Panc1 (cell line): ENCODE results near the gene GPS1. TPM values are rescaled to one million over a fixed set of nuclear protein-coding genes. Genes with fewer than 3 reads are reported as not detected.

Experiments used
- ATAC-seq: fragments of 200-7000 bp; cut with Tn5 transposase; 2 replicates; pipeline ENCODE4 v1.9.1; 2020; ENCODE audit warnings: mild to moderate bottlenecking, moderate library complexity
- BruUV-seq: library from RNA; stranded (reverse); fragments of 400-500 nt; replicated peaks from 2 replicates; lab custom pipeline; 2021; lab: Mats Ljungman, UMichigan
- CTCF ChIA-PET: fragments of 300-600 bp; sonication (Branson Sonifier 250); formaldehyde crosslinking; loops from one replicate; lab custom pipeline; 2022; ENCODE audit warnings: antibody characterized with exemption; lab: Charles Lee
- POLR2A ChIA-PET: fragments of 300-600 bp; sonication (Branson Sonifier 250); formaldehyde crosslinking; loops from one replicate; lab custom pipeline; 2022; ENCODE audit warnings: antibody characterized with exemption; lab: Charles Lee
- DNase-seq: peaks from one replicate; pipeline ENCODE4 v3.0.0-alpha.2; 2010; ENCODE audit warnings: low read depth, low spot score
- H3K27ac ChIP-seq: 2 replicates; pipeline ENCODE4 v1.5.1; 2011; ENCODE audit warnings: mild to moderate bottlenecking, low read length, inconsistent platforms
- H3K27me3 ChIP-seq: fragments of 200-500 bp; sonication (Bioruptor generic); 2 replicates; pipeline ENCODE4 v1.6.0; 2014; ENCODE audit warnings: low read length, inconsistent platforms; ENCODE audit not compliant: control insufficient read depth, insufficient read depth
- H3K36me3 ChIP-seq: fragments of 200-500 bp; sonication (Bioruptor generic); 2 replicates; pipeline ENCODE4 v1.5.1; 2014; ENCODE audit warnings: inconsistent platforms, mild to moderate bottlenecking, low read length, moderate library complexity; ENCODE audit not compliant: control insufficient read depth, insufficient read depth
- H3K4me1 ChIP-seq: 2 replicates; pipeline ENCODE4 v1.5.1; 2011; ENCODE audit warnings: inconsistent platforms, mild to moderate bottlenecking, low read length, moderate library complexity; ENCODE audit not compliant: control insufficient read depth, insufficient read depth
- H3K4me3 ChIP-seq, 2 experiments: 2 replicates each; pipeline ENCODE4 v1.5.1; 2011 to 2012; ENCODE audit warnings: low read depth in 2 of 2, low read length in 2 of 2, mild to moderate bottlenecking in 2 of 2, inconsistent platforms in 1 of 2, moderate library complexity in 1 of 2
- H3K9me3 ChIP-seq: fragments of 200-500 bp; sonication (Bioruptor generic); 2 replicates; pipeline ENCODE4 v1.5.1; 2014; ENCODE audit warnings: low read depth, mild to moderate bottlenecking, inconsistent platforms, low read length, moderate library complexity; ENCODE audit not compliant: control insufficient read depth, insufficient read depth
- POLR2AphosphoS5 ChIP-seq: IDR thresholded peaks from 2 replicates; pipeline ENCODE4 v1.6.1; 2012; ENCODE audit warnings: mild to moderate bottlenecking, low read depth, low read length, moderate library complexity
- REST ChIP-seq, 2 experiments: IDR thresholded peaks; 2 replicates each; pipeline ENCODE4 v1.6.1; 2011 to 2012; ENCODE audit warnings: low read depth in 2 of 2, control low read depth in 1 of 2, low read length in 1 of 2, mild to moderate bottlenecking in 1 of 2, moderate library complexity in 1 of 2; ENCODE audit not compliant: insufficient read depth in 1 of 2
- SIN3A ChIP-seq: IDR thresholded peaks from 2 replicates; pipeline ENCODE4 v1.6.1; 2012; ENCODE audit warnings: low read depth, mild to moderate bottlenecking, low read length, moderate library complexity, borderline replicate concordance; ENCODE audit not compliant: insufficient read depth
- TCF7L2 ChIP-seq: IDR thresholded peaks from 2 replicates; pipeline ENCODE4 v1.6.1; 2011; ENCODE audit warnings: mild to moderate bottlenecking, low read depth, low read length, inconsistent platforms
- in situ Hi-C: cut with HindIII; loops from 2 replicates; pipeline ENCODE4 v1.10.0; 2016; ENCODE audit warnings: low sequenced_read_pairs, low pct_unique_long_range_greater_than_20kb
- intact Hi-C: fragments of 100-400 bp; cut with micrococcal nuclease; formaldehyde crosslinking; loops from one replicate; pipeline ENCODE4 v1.10.0; 2022; ENCODE audit not compliant: unreplicated experiment
- total RNA-seq: library from RNA; stranded (reverse); gene quantifications from one replicate; pipeline ENCODE4 v1.2.1, GENCODE V29; 2021; ENCODE audit not compliant: unreplicated experiment
- TF ChIP-seq, protein P1 (sequence below): fragments of 450-650 bp; IDR thresholded peaks from 2 replicates; pipeline ENCODE4 v1.5.1; 2017; ENCODE audit warnings: mild to moderate bottlenecking

Gene GPS1
- total RNA-seq, 1 experiment from 2014 or later, result 175 TPM

- H3K4me3 ChIP-seq, result no peak overlapping the region
- H3K9me3 ChIP-seq, result no peaks in the 10 kb centered on the region
- intact Hi-C loops, result no loop called here
- DNase-seq (no peak), ATAC-seq (no peak)
- in situ Hi-C loops, result no loop called here
- BruUV-seq, result no TSS peak
- CTCF ChIA-PET, result no interaction called here
- H3K27ac ChIP-seq, result no peak overlapping the region
- POLR2A ChIA-PET, result no interaction called here
- peaks cover 6% of the 10 kb centered on the region; the same call in 1 of the 2 replicates for H3K36me3 ChIP-seq
- H3K27me3 ChIP-seq, result no peaks in the 10 kb centered on the region
- peaks cover 15% of the 10 kb centered on the region; the same call in 1 of the 2 replicates for H3K4me1 ChIP-seq
- no peak for TF ChIP-seq POLR2AphosphoS5
- TF ChIP-seq, protein P1, sequence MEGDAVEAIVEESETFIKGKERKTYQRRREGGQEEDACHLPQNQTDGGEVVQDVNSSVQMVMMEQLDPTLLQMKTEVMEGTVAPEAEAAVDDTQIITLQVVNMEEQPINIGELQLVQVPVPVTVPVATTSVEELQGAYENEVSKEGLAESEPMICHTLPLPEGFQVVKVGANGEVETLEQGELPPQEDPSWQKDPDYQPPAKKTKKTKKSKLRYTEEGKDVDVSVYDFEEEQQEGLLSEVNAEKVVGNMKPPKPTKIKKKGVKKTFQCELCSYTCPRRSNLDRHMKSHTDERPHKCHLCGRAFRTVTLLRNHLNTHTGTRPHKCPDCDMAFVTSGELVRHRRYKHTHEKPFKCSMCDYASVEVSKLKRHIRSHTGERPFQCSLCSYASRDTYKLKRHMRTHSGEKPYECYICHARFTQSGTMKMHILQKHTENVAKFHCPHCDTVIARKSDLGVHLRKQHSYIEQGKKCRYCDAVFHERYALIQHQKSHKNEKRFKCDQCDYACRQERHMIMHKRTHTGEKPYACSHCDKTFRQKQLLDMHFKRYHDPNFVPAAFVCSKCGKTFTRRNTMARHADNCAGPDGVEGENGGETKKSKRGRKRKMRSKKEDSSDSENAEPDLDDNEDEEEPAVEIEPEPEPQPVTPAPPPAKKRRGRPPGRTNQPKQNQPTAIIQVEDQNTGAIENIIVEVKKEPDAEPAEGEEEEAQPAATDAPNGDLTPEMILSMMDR, result no peak
- TF ChIP-seq SIN3A, result no peak
- TF ChIP-seq REST (IDR thresholded peaks at IDR 0.05; ENCODE audit: insufficient read depth in 1 of 2, low read depth in 2 of 2, low read length in 1 of 2), result no peak
- TF ChIP-seq TCF7L2, result no peak
Measured at GRCh38 chr17:82048571-82048971, 3.1 kb upstream of the GPS1 start.

GRCh38 chr17:82049106-82049505 is 2.6 kb upstream of the GPS1 start:
- ChIA-PET POLR2A (no interaction called here), CTCF (no interaction called here)

More at GRCh38 chr17:82049106-82049505, 2.6 kb upstream of the GPS1 start:
- intact Hi-C loops, result no loop called here
- no peak overlapping the region for H3K27ac ChIP-seq
- no peak overlapping the region for H3K4me3 ChIP-seq
- ATAC-seq (no peak), DNase-seq (no peak)
- no peaks in the 10 kb centered on the region for H3K9me3 ChIP-seq
- no peaks in the 10 kb centered on the region for H3K27me3 ChIP-seq
- in situ Hi-C loops, result no loop called here
- peaks cover 6% of the 10 kb centered on the region; the same call in 1 of the 2 replicates for H3K36me3 ChIP-seq
- BruUV-seq, result no TSS peak
- peaks cover 17% of the 10 kb centered on the region; the same call in 1 of the 2 replicates for H3K4me1 ChIP-seq
- TF ChIP-seq SIN3A (no peak), POLR2AphosphoS5 (no peak), TCF7L2 (no peak), REST (IDR thresholded peaks at IDR 0.05; ENCODE audit: insufficient read depth in 1 of 2, low read depth in 2 of 2, low read length in 1 of 2) (no peak)
- TF ChIP-seq, protein P1, result no peak
